ENCODE measurements around the gene CLIC5. TPM values are rescaled to one million over a fixed set of nuclear protein-coding genes. Genes with fewer than 3 reads are reported as not detected.

Gene CLIC5
- total RNA-seq, 1 donor from 2014 or later = not detected

- FAIRE-seq (no peak), DNase-seq (ENCODE audit: low read depth) (no peak)
- no peak for TF ChIP-seq CTCF (IDR thresholded peaks at IDR 0.05; ENCODE audit: insufficient read depth, low read length, severe bottlenecking)
- no peak overlapping the region for H3K4me3 ChIP-seq (ENCODE audit: low read depth, low read length)
- H3K36me3 ChIP-seq (ENCODE audit: control insufficient read depth, insufficient read depth, low read length) = no peaks in the 10 kb centered on the region
- peaks cover 2% of the 10 kb centered on the region for H3K27me3 ChIP-seq (ENCODE audit: control insufficient read depth, insufficient read depth, low read length)
Observed at GRCh38 chr6:46052479-46052878, 36.8 kb upstream of the CLIC5 start.

GRCh38 chr6:46051962-46052361 is 36.3 kb upstream of the CLIC5 start:
- DNase-seq (ENCODE audit: low read depth) (no peak), FAIRE-seq (no peak)
- no peak for TF ChIP-seq CTCF (IDR thresholded peaks at IDR 0.05; ENCODE audit: insufficient read depth, low read length, severe bottlenecking)
- Histone ChIP-seq H3K36me3 (ENCODE audit: control insufficient read depth, insufficient read depth, low read length) (no peaks in the 10 kb centered on the region), H3K4me3 (ENCODE audit: low read depth, low read length) (no peak overlapping the region), H3K27me3 (ENCODE audit: control insufficient read depth, insufficient read depth, low read length) (peaks cover 2% of the 10 kb centered on the region)

GRCh38 chr6:46050845-46051405 is 35.3 kb upstream of the CLIC5 start:
- no peak for TF ChIP-seq CTCF (IDR thresholded peaks at IDR 0.05; ENCODE audit: insufficient read depth, low read length, severe bottlenecking)
- DNase-seq (ENCODE audit: low read depth) (no peak), FAIRE-seq (no peak)
- Histone ChIP-seq H3K36me3 (ENCODE audit: control insufficient read depth, insufficient read depth, low read length) (no peaks in the 10 kb centered on the region), H3K27me3 (ENCODE audit: control insufficient read depth, insufficient read depth, low read length) (peaks cover 2% of the 10 kb centered on the region), H3K4me3 (ENCODE audit: low read depth, low read length) (no peak overlapping the region)

GRCh38 chr6:46048646-46049297 is 33.1 kb upstream of the CLIC5 start:
- no peak for TF ChIP-seq CTCF (IDR thresholded peaks at IDR 0.05; ENCODE audit: insufficient read depth, low read length, severe bottlenecking)
- Histone ChIP-seq H3K4me3 (ENCODE audit: low read depth, low read length) (no peak overlapping the region), H3K36me3 (ENCODE audit: control insufficient read depth, insufficient read depth, low read length) (no peaks in the 10 kb centered on the region), H3K27me3 (ENCODE audit: control insufficient read depth, insufficient read depth, low read length) (peaks cover 2% of the 10 kb centered on the region)
- DNase-seq (ENCODE audit: low read depth) (no peak), FAIRE-seq (no peak)

- FAIRE-seq (no peak), DNase-seq (ENCODE audit: low read depth) (no peak)
- no peak overlapping the region for H3K4me3 ChIP-seq (ENCODE audit: low read depth, low read length)
- no peak for TF ChIP-seq CTCF (IDR thresholded peaks at IDR 0.05; ENCODE audit: insufficient read depth, low read length, severe bottlenecking)
- no peaks in the 10 kb centered on the region for H3K36me3 ChIP-seq (ENCODE audit: control insufficient read depth, insufficient read depth, low read length)
- H3K27me3 ChIP-seq (ENCODE audit: control insufficient read depth, insufficient read depth, low read length) = peaks cover 2% of the 10 kb centered on the region
Observed at GRCh38 chr6:46046558-46047174, 31.0 kb upstream of the CLIC5 start.
